WTC11 (cell line): Measurements from ENCODE around the gene PTPRF.

Source experiments
- CREB1 ChIP-seq: sonication (generic); formaldehyde crosslinking; IDR thresholded peaks from 2 replicates; pipeline ENCODE4 v1.8.0; 2023; ENCODE audit warnings: mild to moderate bottlenecking, missing genetic modification reagents
- IRF2 ChIP-seq: sonication (generic); formaldehyde crosslinking; IDR thresholded peaks from 2 replicates; pipeline ENCODE4 v1.8.0; 2022; ENCODE audit warnings: low read depth, missing genetic modification reagents, borderline replicate concordance
- NR2C2 ChIP-seq: sonication (generic); formaldehyde crosslinking; IDR thresholded peaks from 2 replicates; pipeline ENCODE4 v1.8.0; 2022; ENCODE audit warnings: mild to moderate bottlenecking, missing genetic modification reagents
- TCF7 ChIP-seq: sonication (generic); formaldehyde crosslinking; IDR thresholded peaks from 2 replicates; pipeline ENCODE4 v1.8.0; 2022; ENCODE audit warnings: mild to moderate bottlenecking, low read depth, missing genetic modification reagents, moderate library complexity
- ZNF416 ChIP-seq: fragments of 250-450 bp; sonication (Bioruptor Pico); IDR thresholded peaks from 2 replicates; pipeline ENCODE4 v1.9.0; 2021; ENCODE audit warnings: mild to moderate bottlenecking, inconsistent platforms
- TF ChIP-seq, protein P1 (sequence below): sonication (generic); formaldehyde crosslinking; IDR thresholded peaks from 2 replicates; pipeline ENCODE4 v1.8.1; 2022; ENCODE audit warnings: low read depth, mild to moderate bottlenecking, moderate library complexity, missing genetic modification reagents, borderline replicate concordance
- TF ChIP-seq, protein P2 (sequence below): fragments of 200-600 bp; IDR thresholded peaks from 2 replicates; pipeline ENCODE4 v1.8.0; 2022; ENCODE audit warnings: antibody characterized with exemption
- TF ChIP-seq, protein P3 (sequence below): sonication (generic); formaldehyde crosslinking; IDR thresholded peaks from 2 replicates; pipeline ENCODE4 v1.8.1; 2023; ENCODE audit warnings: mild to moderate bottlenecking, missing genetic modification reagents

DNA sequence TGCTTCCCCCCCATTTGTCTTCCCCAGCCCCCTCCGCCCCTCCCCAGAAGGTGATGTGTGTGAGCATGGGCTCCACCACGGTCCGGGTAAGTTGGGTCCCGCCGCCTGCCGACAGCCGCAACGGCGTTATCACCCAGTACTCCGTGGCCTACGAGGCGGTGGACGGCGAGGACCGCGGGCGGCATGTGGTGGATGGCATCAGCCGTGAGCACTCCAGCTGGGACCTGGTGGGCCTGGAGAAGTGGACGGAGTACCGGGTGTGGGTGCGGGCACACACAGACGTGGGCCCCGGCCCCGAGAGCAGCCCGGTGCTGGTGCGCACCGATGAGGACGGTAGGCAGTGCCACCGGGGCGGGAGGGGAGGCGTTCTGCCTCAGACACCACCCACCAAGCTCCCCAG is 67.0 kb downstream of the PTPRF start:
- TF ChIP-seq, protein P1, sequence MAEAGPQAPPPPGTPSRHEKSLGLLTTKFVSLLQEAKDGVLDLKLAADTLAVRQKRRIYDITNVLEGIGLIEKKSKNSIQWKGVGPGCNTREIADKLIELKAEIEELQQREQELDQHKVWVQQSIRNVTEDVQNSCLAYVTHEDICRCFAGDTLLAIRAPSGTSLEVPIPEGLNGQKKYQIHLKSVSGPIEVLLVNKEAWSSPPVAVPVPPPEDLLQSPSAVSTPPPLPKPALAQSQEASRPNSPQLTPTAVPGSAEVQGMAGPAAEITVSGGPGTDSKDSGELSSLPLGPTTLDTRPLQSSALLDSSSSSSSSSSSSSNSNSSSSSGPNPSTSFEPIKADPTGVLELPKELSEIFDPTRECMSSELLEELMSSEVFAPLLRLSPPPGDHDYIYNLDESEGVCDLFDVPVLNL (CRISPR knock-in tag), result no peak
- no peak for TF ChIP-seq ZNF416 (CRISPR knock-in tag)
- TF ChIP-seq, protein P2, sequence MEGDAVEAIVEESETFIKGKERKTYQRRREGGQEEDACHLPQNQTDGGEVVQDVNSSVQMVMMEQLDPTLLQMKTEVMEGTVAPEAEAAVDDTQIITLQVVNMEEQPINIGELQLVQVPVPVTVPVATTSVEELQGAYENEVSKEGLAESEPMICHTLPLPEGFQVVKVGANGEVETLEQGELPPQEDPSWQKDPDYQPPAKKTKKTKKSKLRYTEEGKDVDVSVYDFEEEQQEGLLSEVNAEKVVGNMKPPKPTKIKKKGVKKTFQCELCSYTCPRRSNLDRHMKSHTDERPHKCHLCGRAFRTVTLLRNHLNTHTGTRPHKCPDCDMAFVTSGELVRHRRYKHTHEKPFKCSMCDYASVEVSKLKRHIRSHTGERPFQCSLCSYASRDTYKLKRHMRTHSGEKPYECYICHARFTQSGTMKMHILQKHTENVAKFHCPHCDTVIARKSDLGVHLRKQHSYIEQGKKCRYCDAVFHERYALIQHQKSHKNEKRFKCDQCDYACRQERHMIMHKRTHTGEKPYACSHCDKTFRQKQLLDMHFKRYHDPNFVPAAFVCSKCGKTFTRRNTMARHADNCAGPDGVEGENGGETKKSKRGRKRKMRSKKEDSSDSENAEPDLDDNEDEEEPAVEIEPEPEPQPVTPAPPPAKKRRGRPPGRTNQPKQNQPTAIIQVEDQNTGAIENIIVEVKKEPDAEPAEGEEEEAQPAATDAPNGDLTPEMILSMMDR, result no peak
- TF ChIP-seq IRF2 (CRISPR knock-in tag), result no peak
- no peak for TF ChIP-seq CREB1
- TF ChIP-seq, protein P3, sequence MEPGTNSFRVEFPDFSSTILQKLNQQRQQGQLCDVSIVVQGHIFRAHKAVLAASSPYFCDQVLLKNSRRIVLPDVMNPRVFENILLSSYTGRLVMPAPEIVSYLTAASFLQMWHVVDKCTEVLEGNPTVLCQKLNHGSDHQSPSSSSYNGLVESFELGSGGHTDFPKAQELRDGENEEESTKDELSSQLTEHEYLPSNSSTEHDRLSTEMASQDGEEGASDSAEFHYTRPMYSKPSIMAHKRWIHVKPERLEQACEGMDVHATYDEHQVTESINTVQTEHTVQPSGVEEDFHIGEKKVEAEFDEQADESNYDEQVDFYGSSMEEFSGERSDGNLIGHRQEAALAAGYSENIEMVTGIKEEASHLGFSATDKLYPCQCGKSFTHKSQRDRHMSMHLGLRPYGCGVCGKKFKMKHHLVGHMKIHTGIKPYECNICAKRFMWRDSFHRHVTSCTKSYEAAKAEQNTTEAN (CRISPR knock-in tag), result no peak
- no peak for TF ChIP-seq NR2C2 (CRISPR knock-in tag)
- no peak for TF ChIP-seq TCF7 (CRISPR knock-in tag)
